ENCODE results near the gene RSF1.
"Not testable (repeated sequence)": the region's sequence is repeated elsewhere in the genome, so short reads cannot be mapped to it uniquely, and the experiment has no call there.

The RSF1 gene, protein sequence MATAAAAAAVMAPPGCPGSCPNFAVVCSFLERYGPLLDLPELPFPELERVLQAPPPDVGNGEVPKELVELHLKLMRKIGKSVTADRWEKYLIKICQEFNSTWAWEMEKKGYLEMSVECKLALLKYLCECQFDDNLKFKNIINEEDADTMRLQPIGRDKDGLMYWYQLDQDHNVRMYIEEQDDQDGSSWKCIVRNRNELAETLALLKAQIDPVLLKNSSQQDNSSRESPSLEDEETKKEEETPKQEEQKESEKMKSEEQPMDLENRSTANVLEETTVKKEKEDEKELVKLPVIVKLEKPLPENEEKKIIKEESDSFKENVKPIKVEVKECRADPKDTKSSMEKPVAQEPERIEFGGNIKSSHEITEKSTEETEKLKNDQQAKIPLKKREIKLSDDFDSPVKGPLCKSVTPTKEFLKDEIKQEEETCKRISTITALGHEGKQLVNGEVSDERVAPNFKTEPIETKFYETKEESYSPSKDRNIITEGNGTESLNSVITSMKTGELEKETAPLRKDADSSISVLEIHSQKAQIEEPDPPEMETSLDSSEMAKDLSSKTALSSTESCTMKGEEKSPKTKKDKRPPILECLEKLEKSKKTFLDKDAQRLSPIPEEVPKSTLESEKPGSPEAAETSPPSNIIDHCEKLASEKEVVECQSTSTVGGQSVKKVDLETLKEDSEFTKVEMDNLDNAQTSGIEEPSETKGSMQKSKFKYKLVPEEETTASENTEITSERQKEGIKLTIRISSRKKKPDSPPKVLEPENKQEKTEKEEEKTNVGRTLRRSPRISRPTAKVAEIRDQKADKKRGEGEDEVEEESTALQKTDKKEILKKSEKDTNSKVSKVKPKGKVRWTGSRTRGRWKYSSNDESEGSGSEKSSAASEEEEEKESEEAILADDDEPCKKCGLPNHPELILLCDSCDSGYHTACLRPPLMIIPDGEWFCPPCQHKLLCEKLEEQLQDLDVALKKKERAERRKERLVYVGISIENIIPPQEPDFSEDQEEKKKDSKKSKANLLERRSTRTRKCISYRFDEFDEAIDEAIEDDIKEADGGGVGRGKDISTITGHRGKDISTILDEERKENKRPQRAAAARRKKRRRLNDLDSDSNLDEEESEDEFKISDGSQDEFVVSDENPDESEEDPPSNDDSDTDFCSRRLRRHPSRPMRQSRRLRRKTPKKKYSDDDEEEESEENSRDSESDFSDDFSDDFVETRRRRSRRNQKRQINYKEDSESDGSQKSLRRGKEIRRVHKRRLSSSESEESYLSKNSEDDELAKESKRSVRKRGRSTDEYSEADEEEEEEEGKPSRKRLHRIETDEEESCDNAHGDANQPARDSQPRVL (N-terminal part only)

GRCh38 chr11:77820565-77821348 is at the start of gene RSF1, which contains the start of gene AAMDC:
RSF1 (minus strand) TSS chr11:77820722; CDS start chr11:77820714, 8 bp downstream.
AAMDC (plus strand) TSS chr11:77821144; CDS start chr11:77842497, 21,353 bp downstream.
- DNase-seq (ENCODE audit: low spot score): peak; percentile 99

DNA sequence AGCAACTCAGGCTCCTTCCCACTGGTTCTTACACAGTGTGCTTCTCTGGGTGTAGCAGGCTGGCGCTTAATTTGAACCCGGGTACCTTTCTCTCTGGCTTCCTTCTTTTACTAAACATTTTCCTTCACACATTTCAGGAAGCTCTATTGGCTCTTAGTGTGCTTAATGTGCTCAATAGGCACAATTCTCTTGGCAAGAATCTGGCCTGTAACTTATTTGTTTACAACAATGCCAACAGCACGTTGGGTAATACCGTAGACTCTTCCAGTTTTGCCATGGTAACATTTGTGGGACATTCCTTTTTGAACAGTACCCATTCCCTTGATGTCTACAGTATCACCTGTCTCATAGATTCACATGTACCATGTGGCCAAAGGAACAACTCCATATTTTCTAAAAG is 48.2 kb upstream of the RSF1 start:
- no peak for DNase-seq (ENCODE audit: low spot score)

GRCh38 chr11:77866336-77866735 is 45.8 kb upstream of the RSF1 start:
- DNase-seq (ENCODE audit: low spot score): no peak

DNA sequence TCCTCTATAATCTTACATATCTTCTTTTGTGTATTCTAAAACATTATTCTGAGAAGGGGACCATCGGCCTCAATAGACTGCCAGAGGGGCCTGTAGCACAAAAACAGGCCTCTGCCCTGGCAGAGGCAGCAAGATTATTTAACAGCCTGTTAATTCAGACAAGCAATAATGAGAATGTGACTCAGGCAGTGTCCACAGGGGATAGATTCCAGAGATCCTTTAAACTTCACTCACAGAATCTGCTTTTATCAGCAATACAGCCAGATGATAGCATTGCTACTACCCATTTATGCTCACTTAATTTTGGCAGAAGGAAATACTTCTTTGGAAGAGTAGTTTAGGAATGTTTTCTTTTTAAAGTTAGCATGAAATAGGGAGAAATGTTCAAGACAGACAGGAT is 45.3 kb upstream of the RSF1 start:
- DNase-seq (ENCODE audit: low spot score): no peak

- not testable (repeated sequence) for DNase-seq (ENCODE audit: low spot score)
These were observed 40.9 kb upstream of the RSF1 start for GRCh38 chr11:77861444-77861843.

GRCh38 chr11:77857906-77858457 is 37.5 kb upstream of the RSF1 start:
- not testable (repeated sequence) for DNase-seq (ENCODE audit: low spot score)

- no peak for DNase-seq (ENCODE audit: low spot score)
These were observed 34.3 kb upstream of the RSF1 start for GRCh38 chr11:77854838-77855237.

GRCh38 chr11:77851503-77851902 is 31.0 kb upstream of the RSF1 start:
- DNase-seq (ENCODE audit: low spot score): no peak

DNA sequence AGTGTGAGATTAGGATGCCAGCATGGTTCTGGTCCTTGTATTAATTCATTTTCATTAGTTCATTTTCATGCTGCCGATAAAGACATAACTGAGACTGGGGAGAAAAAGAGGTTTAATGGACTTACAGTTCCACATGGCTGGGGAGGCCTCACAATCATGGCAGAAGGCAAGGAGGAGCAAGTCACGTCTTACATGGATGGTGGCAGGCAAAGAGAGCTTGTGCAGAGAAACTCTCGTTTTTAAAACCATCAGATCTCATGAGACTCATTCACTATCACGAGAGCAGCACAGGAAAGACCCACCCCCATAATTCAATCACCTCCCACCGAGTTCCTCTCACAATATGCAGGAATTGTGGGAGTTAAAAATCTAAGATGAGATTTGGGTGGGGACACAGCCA is 23.2 kb upstream of the RSF1 start:
- not testable (repeated sequence) for DNase-seq (ENCODE audit: low spot score)

GRCh38 chr11:77842441-77843121 is 22.1 kb upstream of the RSF1 start:
- no peak for DNase-seq (ENCODE audit: low spot score)

DNA sequence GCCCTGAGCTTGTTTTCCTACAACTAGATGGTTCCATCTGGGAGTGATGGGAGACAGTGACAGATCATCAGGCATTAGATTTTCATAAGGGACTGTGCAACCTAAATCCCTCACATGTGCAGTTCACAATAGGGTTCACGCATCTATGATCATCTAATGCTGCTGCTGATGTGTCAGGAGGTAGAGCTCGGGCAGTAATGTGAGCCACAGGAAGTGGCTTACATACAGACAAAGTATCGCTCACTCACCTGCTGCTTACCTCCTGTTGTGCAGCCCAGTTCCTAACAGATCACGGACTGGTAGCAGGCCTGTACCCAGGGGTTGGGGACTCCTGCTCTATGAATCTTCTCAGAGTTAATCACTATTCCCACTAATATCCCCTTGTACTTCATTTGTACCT is 12.8 kb upstream of the RSF1 start:
- DNase-seq (ENCODE audit: low spot score): no peak

GRCh38 chr11:77828926-77829325 is 8.4 kb upstream of the RSF1 start:
- no peak for DNase-seq (ENCODE audit: low spot score)

DNA sequence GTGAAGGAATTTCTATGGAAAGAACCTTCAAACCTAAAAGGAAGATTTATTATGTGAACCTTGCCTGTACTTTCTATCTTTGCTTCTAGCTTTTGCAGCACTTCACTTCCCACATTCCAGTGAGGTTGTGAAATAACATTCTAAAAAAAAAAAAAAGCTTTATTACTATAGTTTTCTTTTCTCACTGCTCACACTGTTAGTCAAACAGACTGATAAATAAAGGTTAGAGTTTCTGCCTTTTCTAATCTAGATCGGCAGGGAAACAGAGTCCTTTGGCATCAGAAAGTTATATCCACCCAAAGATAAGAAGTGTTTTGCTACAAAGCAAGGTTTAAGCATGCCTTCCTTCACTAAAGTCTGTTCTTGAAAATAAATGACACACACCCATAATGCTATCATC is 3.3 kb upstream of the RSF1 start:
- DNase-seq (ENCODE audit: low spot score): peak; percentile 7

- not testable (repeated sequence) for DNase-seq (ENCODE audit: low spot score)
These were observed 1.6 kb upstream of the RSF1 start for GRCh38 chr11:77822126-77822525.

- peak; percentile 30 for DNase-seq (ENCODE audit: low spot score)
These were observed 878 bp upstream of the RSF1 start for GRCh38 chr11:77821349-77821851.

GRCh38 chr11:77819921-77820564 is 479 bp downstream of the RSF1 start:
- DNase-seq (ENCODE audit: low spot score): no peak

GRCh38 chr11:77819411-77819920 is 1.1 kb downstream of the RSF1 start:
- DNase-seq (ENCODE audit: low spot score): peak; percentile 91

DNA sequence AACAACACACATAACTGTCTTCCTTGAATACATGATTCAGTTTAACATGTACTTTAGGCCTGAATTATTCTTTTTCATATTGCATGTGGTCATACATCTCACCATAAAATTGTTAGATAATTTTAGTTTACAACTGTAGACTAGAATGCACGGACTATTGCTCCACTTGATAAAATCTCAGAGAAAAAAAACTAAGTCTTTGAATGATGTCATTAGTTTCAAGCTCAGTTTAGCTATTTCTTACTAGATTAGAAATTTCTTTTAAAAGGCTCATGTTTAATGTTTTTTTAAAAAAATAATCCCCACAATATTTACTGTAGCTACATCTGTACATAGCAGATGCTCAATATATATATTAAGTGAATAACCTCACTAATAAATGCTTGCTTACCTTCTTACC is 5.1 kb downstream of the RSF1 start:
- no peak for DNase-seq (ENCODE audit: low spot score)

GRCh38 chr11:77814848-77815247 is 5.7 kb downstream of the RSF1 start:
- no peak for DNase-seq (ENCODE audit: low spot score)
